NB4 (cell line): ENCODE measurements around the gene DENND1A.

Source experiments
- CTCF ChIP-seq: IDR thresholded peaks from one replicate; pipeline ENCODE4 v1.5.1; 2012; ENCODE audit warnings: low read depth, low read length
- MAX ChIP-seq: IDR thresholded peaks from 2 replicates; pipeline ENCODE4 v1.6.1; 2011; ENCODE audit warnings: low read depth, low read length
- MYC ChIP-seq: IDR thresholded peaks from 2 replicates; pipeline ENCODE4 v1.6.1; 2011; ENCODE audit warnings: low read depth, low read length
- POLR2A ChIP-seq: IDR thresholded peaks from 2 replicates; pipeline ENCODE4 v1.6.1; 2011; ENCODE audit warnings: mild to moderate bottlenecking; ENCODE audit not compliant: insufficient read length; ENCODE audit errors: extremely low read depth

- no peak for TF ChIP-seq CTCF
- no peak for TF ChIP-seq MAX
- no peak for TF ChIP-seq MYC
- TF ChIP-seq POLR2A = no peak
Measured at GRCh38 chr9:123807251-123807650, 122.7 kb downstream of the DENND1A start.
